GM18909 (cell line): ENCODE data around the gene CCL27.

Source experiments
- ATAC-seq: cut with Tn5 transposase; IDR thresholded peaks from one replicate; pipeline ENCODE4 v1.9.1; 2021; ENCODE audit warnings: mild to moderate bottlenecking; ENCODE audit not compliant: unreplicated experiment, poor library complexity

CCL27 gene, protein sequence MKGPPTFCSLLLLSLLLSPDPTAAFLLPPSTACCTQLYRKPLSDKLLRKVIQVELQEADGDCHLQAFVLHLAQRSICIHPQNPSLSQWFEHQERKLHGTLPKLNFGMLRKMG

DNA sequence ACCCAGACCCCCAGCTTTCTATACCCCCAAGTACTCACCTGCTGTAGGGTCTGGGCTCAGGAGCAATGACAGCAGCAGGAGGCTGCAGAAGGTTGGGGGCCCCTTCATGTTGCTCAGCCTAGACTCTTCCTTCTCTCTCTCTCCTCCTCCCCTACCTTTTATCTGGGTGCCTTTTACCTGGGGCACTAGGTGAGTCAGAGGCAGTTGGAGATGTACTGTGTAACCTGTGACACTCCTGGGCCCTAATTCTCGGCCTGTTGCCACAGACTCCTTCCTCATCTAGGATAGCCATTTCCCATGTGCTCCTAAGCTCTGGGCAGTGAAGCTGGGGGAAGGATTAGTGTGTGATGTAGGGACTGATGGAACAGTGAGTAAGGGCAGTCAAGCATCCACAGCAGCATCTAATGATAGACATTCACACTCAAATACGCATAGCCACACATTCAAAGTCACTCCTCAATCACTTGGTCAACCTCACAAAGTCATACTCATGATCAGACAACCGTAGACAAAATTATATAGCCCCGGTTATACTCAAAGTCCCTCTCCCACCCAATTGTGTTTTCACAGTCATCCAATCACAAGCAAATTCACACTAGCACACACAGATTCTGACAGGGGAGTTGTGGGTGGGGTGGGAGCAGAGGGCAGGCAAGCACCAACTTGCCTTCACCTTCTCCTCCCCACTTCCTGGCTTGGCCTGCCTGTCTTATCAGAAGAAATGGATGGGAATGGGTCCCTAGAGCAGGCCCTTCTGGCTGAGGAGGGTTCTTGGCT is at the start of gene CCL27:
CCL27 (minus strand) TSS at position 132 of the 777 bp plus-strand sequence; CDS start at position 108, 24 bp downstream.
- no peak for ATAC-seq

DNA sequence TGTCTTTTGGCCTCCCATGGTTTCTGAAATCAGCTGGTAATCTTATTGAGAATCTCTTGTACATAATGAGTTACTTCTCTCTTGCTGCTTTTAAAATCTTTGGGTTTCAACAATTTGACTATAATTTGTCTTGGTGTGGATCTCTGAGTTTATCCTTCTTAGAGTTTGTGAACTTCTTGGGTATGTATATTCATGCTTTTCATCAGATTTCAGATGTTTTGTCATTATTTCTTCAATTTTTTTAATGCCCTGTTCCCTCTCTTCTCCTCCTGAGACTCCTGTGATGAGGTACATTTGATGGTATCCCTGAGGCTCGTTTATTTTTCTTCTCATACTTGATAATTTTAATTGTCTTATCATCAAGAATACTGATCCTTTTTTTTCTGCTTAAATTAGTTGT is 49.7 kb upstream of the CCL27 start:
- no peak for ATAC-seq

DNA sequence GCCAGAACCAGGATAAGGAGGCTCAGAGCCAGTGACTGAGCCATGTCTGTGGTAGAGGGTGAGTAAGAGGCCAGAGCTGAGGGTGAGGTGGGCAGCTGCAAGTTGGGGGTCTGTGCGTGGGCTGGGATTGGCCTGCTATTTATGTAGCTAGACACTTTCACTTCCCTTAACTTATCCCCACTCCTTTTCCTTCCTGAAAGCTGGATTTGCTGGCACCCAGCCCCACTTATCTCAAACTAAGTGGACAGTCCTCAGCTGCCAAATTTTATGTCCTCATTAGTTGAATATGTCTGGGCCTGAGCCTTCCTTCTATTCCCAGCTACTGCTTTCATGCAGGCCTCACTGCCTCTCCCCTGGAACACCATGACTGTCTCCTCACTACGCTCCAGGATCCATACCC is 47.6 kb upstream of the CCL27 start, which contains the start of gene CCL21:
CCL21 (minus strand) TSS at position 114 of the 400 bp plus-strand sequence; CDS start at position 44, 70 bp downstream.
- no peak for ATAC-seq

DNA sequence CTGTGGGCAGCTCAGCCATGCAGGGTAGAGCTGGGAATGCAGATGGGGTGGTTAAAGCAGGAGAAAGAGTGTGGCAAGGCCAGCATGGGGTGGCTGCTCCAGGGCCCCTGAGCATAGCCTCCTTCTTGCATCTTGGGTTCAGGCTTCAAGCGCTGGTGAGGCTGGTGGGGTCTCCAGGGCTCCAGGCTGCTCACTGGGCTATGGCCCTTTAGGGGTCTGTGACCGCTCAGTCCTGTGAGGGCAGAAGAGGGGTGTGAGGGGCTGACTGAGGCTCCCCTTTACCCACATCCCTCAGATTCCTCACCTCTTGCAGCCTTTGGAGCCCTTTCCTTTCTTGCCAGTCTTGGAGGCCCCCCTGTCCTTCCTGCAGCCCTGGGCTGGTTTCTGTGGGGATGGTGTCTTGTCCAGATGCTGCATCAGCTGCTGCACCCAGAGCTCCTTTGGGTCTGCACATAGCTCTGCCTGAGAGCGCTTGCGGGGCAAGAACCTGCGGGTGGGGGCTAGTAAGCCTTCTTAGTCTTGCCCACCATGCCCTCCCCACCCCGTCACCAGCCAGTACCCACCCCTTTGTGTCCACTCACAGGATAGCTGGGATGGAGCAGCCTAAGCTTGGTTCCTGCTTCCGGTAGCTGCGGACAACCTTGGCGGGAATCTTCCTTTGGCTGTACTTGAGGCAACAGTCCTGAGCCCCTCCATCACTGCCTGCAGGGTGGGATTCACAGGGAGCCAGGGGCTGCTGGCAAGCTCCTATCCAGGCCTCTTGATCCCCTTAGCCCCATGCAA is 46.9 kb upstream of the CCL27 start:
- ATAC-seq = no peak

GRCh38 chr9:34707130-34707529 is 44.7 kb upstream of the CCL27 start:
- ATAC-seq = no peak

- peak; percentile 78 for ATAC-seq
These were observed 39.6 kb upstream of the CCL27 start for GRCh38 chr9:34701769-34702736.

- ATAC-seq = peak; percentile 59
These were observed 38.7 kb upstream of the CCL27 start for GRCh38 chr9:34701023-34701768.

DNA sequence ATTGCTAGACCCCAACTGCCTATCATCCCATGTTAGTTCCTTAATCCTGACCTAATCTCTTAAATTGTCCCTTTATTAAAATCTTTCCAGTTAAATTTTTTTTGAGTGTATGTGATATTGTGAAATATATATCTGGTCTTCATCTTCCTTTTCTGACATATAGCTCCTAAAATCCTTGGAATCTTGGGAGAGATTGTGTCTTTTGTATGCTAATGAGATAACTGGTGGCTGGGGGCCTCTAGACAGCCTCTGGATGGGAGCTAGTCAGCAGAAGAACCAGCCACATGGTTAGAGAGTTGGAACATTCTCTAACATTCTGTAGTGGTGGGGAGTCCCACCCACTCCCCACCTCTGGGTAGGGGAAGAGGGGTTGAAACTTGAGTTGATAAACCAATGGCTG is 32.4 kb upstream of the CCL27 start:
- ATAC-seq = no peak

GRCh38 chr9:34693560-34693959 is 31.1 kb upstream of the CCL27 start:
- ATAC-seq = no peak

DNA sequence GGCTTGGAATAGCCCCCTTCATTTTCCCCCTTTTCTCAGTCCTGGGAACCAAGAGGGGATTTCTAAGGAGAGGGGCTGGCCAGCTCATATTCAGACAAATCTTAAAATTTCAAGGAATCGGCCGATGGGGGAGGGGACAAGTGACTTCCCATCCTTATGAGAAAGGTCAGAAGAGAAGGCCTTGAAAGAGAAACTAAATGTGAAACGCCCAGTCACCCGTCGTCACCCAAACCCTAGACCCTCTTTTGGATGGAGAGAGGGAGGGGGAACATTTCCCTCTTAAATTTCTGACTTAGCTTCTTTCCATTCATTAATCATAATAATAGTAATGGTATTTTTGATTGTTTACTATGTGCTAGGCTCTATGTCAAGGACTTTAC is 29.5 kb upstream of the CCL27 start:
- no peak for ATAC-seq

GRCh38 chr9:34690983-34691935 is 28.8 kb upstream of the CCL27 start, which contains the start of gene CCL19:
TSS of gene CCL19 (minus strand) at chr9:34691276. CDS start at chr9:34691139, 137 bp downstream.
- no peak for ATAC-seq

GRCh38 chr9:34689512-34689911 is 27.1 kb upstream of the CCL27 start:
- ATAC-seq = no peak

GRCh38 chr9:34689116-34689470 is 26.6 kb upstream of the CCL27 start:
- no peak for ATAC-seq

DNA sequence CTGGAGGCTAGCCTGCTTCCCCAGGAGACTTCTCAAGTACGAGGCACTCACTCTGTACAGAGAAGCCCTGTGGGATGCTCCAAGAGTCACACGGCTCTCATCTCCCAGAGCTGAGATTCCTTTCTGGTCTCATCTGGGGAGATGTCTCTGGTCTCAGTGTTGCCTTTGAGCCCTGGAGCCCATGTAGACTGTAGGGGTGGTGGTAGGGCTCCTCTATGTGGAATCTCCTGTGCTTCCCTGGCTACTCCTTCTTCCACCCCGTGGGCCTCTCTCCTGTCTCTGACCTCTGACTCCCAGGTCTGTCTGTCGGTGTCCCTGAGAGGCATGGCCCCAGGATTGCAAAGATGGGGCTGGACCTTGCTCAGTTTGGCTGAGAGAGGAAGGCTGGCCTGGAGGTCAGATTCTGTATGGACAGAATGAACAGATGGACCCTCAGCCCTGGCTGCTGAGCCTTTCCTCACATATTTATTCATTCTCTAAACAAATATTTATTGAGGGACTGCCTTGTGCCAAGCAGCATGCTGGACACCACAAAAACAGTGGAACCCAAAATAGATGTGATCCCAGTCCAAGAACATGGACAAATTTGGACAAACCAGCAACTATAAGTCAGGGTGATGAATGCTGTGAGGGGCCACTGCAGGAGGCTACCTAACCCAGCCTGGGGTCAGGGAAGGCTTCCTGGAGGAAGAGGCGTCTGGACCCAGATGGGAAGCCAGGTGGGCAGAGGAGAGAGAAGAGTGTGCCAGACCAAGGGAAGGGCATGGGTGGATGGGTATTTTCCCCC is 26.1 kb upstream of the CCL27 start:
- no peak for ATAC-seq

GRCh38 chr9:34687276-34688030 is 25.0 kb upstream of the CCL27 start:
- no peak for ATAC-seq

DNA sequence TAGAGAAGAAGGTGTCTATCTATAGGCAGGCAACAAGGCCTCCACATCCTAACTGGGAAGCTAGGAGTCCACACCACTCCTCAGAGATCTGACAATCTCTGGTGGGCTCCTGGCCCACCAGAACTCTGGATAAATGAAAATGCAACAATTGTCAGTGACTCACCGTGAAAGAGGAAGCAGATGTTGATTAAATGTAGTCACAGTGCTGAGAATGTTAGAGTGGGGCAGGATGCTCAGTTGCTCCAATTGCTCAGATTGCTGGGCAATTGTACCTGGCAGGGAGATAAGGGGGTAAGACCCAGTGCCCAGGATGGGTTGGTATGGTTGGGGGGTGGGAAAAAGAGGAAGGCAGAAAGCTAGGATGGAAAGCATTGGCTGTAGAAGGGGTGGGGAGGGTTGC is 24.3 kb upstream of the CCL27 start:
- ATAC-seq = no peak

- ATAC-seq = no peak
These were observed 23.8 kb upstream of the CCL27 start for GRCh38 chr9:34686231-34686630.
